ENCODE data around the gene DDO. TPM values are rescaled to one million over a fixed set of nuclear protein-coding genes. Genes with fewer than 3 reads are reported as not detected.

The DDO gene
- total RNA-seq, 1 experiment from 2014 or later, result 0.39 TPM

GRCh38 chr6:110449541-110449895, 34.1 kb upstream of the DDO start:
- ATAC-seq, result no peak
- H3K4me3 ChIP-seq (ENCODE audit: low read depth in 2 of 2, low read length in 2 of 2), result no peak overlapping the region
- H3K36me3 ChIP-seq (ENCODE audit: control insufficient read depth, insufficient read depth, low read length), result no peaks in the 10 kb centered on the region
- DNase-seq (ENCODE audit: low read depth, low spot score), result no peak
- TF ChIP-seq POLR2AphosphoS5 (IDR thresholded peaks at IDR 0.05; ENCODE audit: low read depth, low read length) (no peak), REST (IDR thresholded peaks at IDR 0.05; ENCODE audit: insufficient read depth in 1 of 2, low read depth in 2 of 2, low read length in 1 of 2) (no peak), TCF7L2 (IDR thresholded peaks at IDR 0.05; ENCODE audit: low read depth, low read length) (no peak), CTCF (IDR thresholded peaks at IDR 0.05) (no peak), SIN3A (IDR thresholded peaks at IDR 0.05; ENCODE audit: borderline replicate concordance, insufficient read depth, low read depth, low read length) (no peak)
- no peaks in the 10 kb centered on the region for H3K4me1 ChIP-seq (ENCODE audit: control insufficient read depth, insufficient read depth, low read length)
- no peak overlapping the region for H3K27ac ChIP-seq (ENCODE audit: low read length)
- in situ Hi-C loops (cut with HindIII; ENCODE audit: low pct_unique_long_range_greater_than_20kb, low sequenced_read_pairs), result no loop called here
- intact Hi-C loops (cut with micrococcal nuclease; ENCODE audit: unreplicated experiment), result no loop called here
- peaks cover 25% of the 10 kb centered on the region for H3K27me3 ChIP-seq (ENCODE audit: control insufficient read depth, insufficient read depth, low read length)
- H3K9me3 ChIP-seq (ENCODE audit: control insufficient read depth, insufficient read depth, low read depth, low read length), result no peaks in the 10 kb centered on the region
- CTCF ChIA-PET, result interaction anchor here (0.6 kb wide), 1 partner anchor 114 kb away, joined by 9 read pairs; no protein-coding TSS in a partner anchor
- POLR2A ChIA-PET, result no interaction called here
- no TSS peak for BruUV-seq (replicated peaks)

- no peak overlapping the region for H3K4me3 ChIP-seq (ENCODE audit: low read depth in 2 of 2, low read length in 2 of 2)
- no peak for TF ChIP-seq REST (IDR thresholded peaks at IDR 0.05; ENCODE audit: insufficient read depth in 1 of 2, low read depth in 2 of 2, low read length in 1 of 2)
- no peak for TF ChIP-seq CTCF (IDR thresholded peaks at IDR 0.05)
- ChIA-PET CTCF (interaction anchor here (0.6 kb wide), 1 partner anchor 114 kb away, joined by 9 read pairs; no protein-coding TSS in a partner anchor), POLR2A (no interaction called here)
- peaks cover 27% of the 10 kb centered on the region for H3K27me3 ChIP-seq (ENCODE audit: control insufficient read depth, insufficient read depth, low read length)
- ATAC-seq (no peak), DNase-seq (ENCODE audit: low read depth, low spot score) (no peak)
- H3K4me1 ChIP-seq (ENCODE audit: control insufficient read depth, insufficient read depth, low read length), result no peaks in the 10 kb centered on the region
- BruUV-seq (replicated peaks), result no TSS peak
- in situ Hi-C loops (cut with HindIII; ENCODE audit: low pct_unique_long_range_greater_than_20kb, low sequenced_read_pairs), result no loop called here
- H3K27ac ChIP-seq (ENCODE audit: low read length), result no peak overlapping the region
- intact Hi-C loops (cut with micrococcal nuclease; ENCODE audit: unreplicated experiment), result no loop called here
- no peaks in the 10 kb centered on the region for H3K9me3 ChIP-seq (ENCODE audit: control insufficient read depth, insufficient read depth, low read depth, low read length)
- H3K36me3 ChIP-seq (ENCODE audit: control insufficient read depth, insufficient read depth, low read length), result no peaks in the 10 kb centered on the region
Observed at GRCh38 chr6:110448846-110449540, 33.6 kb upstream of the DDO start.

Data from Panc1 (cell line).